ENCODE data around the gene UCHL3.

UCHL3 gene

GRCh38 chr13:75554981-75555380 lies 5.4 kb downstream of the UCHL3 start:
- DNase-seq: no peak
- Histone ChIP-seq H3K9me3 (no peaks in the 10 kb centered on the region), H3K4me3 (no peak overlapping the region), H3K4me1 (peaks cover 0 to 21% (median 9%) of the 10 kb centered on the region in 4 donors), H3K27ac (no peak overlapping the region), H3K27me3 (no peaks in the 10 kb centered on the region), H3K36me3 (peaks cover 0 to 11% (median 2%) of the 10 kb centered on the region in 3 donors)
- TF ChIP-seq CTCF (IDR thresholded peaks at IDR 0.05): no peak
- intact Hi-C loops (cut with DNase I; ENCODE audit: low total_unique reads): no loop called here

- intact Hi-C loops (cut with DNase I; ENCODE audit: low total_unique reads): no loop called here
Observed at GRCh38 chr13:75555836-75556235, 6.2 kb downstream of the UCHL3 start.

GRCh38 chr13:75556961-75557360 lies 7.4 kb downstream of the UCHL3 start:
- no peaks in the 10 kb centered on the region for H3K27me3 ChIP-seq
- peaks cover 0 to 11% (median 1%) of the 10 kb centered on the region in 4 donors for H3K4me1 ChIP-seq
- peaks cover 2 to 15% (median 4%) of the 10 kb centered on the region in 3 donors for H3K36me3 ChIP-seq
- H3K27ac ChIP-seq: no peak overlapping the region
- no peak for DNase-seq
- no peak for TF ChIP-seq CTCF (IDR thresholded peaks at IDR 0.05)
- no peak overlapping the region for H3K4me3 ChIP-seq
- intact Hi-C loops (cut with DNase I; ENCODE audit: low total_unique reads): no loop called here
- no peaks in the 10 kb centered on the region for H3K9me3 ChIP-seq

More at GRCh38 chr13:75555836-75556235, 6.2 kb downstream of the UCHL3 start:
- DNase-seq: no peak
- Histone ChIP-seq H3K4me1 (peaks cover 0 to 16% (median 3%) of the 10 kb centered on the region in 4 donors), H3K9me3 (no peaks in the 10 kb centered on the region), H3K36me3 (peaks cover 1 to 12% (median 2%) of the 10 kb centered on the region in 3 donors), H3K27me3 (no peaks in the 10 kb centered on the region), H3K4me3 (no peak overlapping the region), H3K27ac (no peak overlapping the region)
- no peak for TF ChIP-seq CTCF (IDR thresholded peaks at IDR 0.05)

- no peak for DNase-seq
- intact Hi-C loops (cut with DNase I; ENCODE audit: low total_unique reads): no loop called here
- H3K4me1 ChIP-seq: peaks cover 0 to 11% (median 0%) of the 10 kb centered on the region in 4 donors
- no peak for TF ChIP-seq CTCF (IDR thresholded peaks at IDR 0.05)
- peak overlapping the region in 1 of 2 donors; percentile 10 for H3K27ac ChIP-seq
- peaks cover 2 to 15% (median 4%) of the 10 kb centered on the region in 3 donors for H3K36me3 ChIP-seq
- H3K9me3 ChIP-seq: no peaks in the 10 kb centered on the region
- no peak overlapping the region for H3K4me3 ChIP-seq
- H3K27me3 ChIP-seq: no peaks in the 10 kb centered on the region
Observed at GRCh38 chr13:75558145-75558840, 8.7 kb downstream of the UCHL3 start.

- intact Hi-C loops (cut with DNase I; ENCODE audit: low total_unique reads): no loop called here
- no peaks in the 10 kb centered on the region for H3K9me3 ChIP-seq
- no peaks in the 10 kb centered on the region for H3K4me1 ChIP-seq
- no peak overlapping the region for H3K4me3 ChIP-seq
- H3K27ac ChIP-seq: no peak overlapping the region
- no peak for DNase-seq
- peak in 1 of 2 experiments; percentile 5 for TF ChIP-seq CTCF (IDR thresholded peaks at IDR 0.05)
- no peaks in the 10 kb centered on the region for H3K27me3 ChIP-seq
- H3K36me3 ChIP-seq: peaks cover 26 to 37% (median 33%) of the 10 kb centered on the region in 3 donors
Observed at GRCh38 chr13:75566658-75567057, 17.1 kb downstream of the UCHL3 start.
